Motor neuron (in vitro differentiated cells): ENCODE results near the gene ISG15. TPM values are rescaled to one million over a fixed set of nuclear protein-coding genes. Genes with fewer than 3 reads are reported as not detected.
"Not testable (repeated sequence)": the region's sequence is repeated elsewhere in the genome, so short reads cannot be mapped to it uniquely, and the experiment has no call there.

Experiments used
- ATAC-seq, 8 experiments: fragments of 200-7000 bp; cut with Tn5 transposase; replicated peaks in 6 of 8; 2 replicates each; pipeline ENCODE4 v1.8.0; 2021; ENCODE audit warnings: mild to moderate bottlenecking in 8 of 8, moderate library complexity in 8 of 8
- H3K27ac ChIP-seq, 2 donors: fragments of 250-450 bp; sonication (Bioruptor Pico); 2 replicates each; pipeline ENCODE4 v1.9.0; 2021; ENCODE audit warnings: antibody characterized with exemption in 2 of 2, mild to moderate bottlenecking in 2 of 2, moderate library complexity in 1 of 2
- H3K4me1 ChIP-seq, 2 donors: fragments of 250-450 bp; sonication (Bioruptor Pico); replicated peaks in 1 of 2; 2 replicates each; pipeline ENCODE4 v1.6.1; 2021; ENCODE audit warnings: antibody characterized with exemption in 2 of 2, mild to moderate bottlenecking in 2 of 2, moderate library complexity in 1 of 2
- H3K4me3 ChIP-seq, 5 donors: fragments of 250-450 bp; sonication (Bioruptor Pico); 2 replicates each; pipeline ENCODE4 v1.9.0; 2021; ENCODE audit warnings: antibody characterized with exemption in 5 of 5, mild to moderate bottlenecking in 5 of 5, moderate library complexity in 4 of 5
- WGBS, 10 experiments: fragments of 450-650 bp; shearing (Covaris generic); methylation state at CpG; one replicate each; pipeline ENCODE4 v1.0.0; 2022; 5-methylcytosine and 5-hydroxymethylcytosine counted together
- in situ Hi-C, 9 experiments: fragments of 400-800 bp; cut with MboI; loops; one replicate each; pipeline ENCODE4 v1.15.0; 2021; ENCODE audit warnings: low sequenced_read_pairs in 9 of 9, low pct_unique_long_range_greater_than_20kb in 2 of 9; ENCODE audit not compliant: unreplicated experiment in 9 of 9
- total RNA-seq, 8 experiments: library from RNA; unstranded; fragments of 300-600 nt; gene quantifications; 2 replicates each; pipeline versions ENCODE4 v1.2.3 to v1.2.4, GENCODE V29; 2022

ISG15 gene
- total RNA-seq, 8 experiments from 2014 or later, result 18.6 to 398 (median 26.2) TPM

GRCh38 chr1:1011396-1011949, 1.8 kb upstream of the ISG15 start:
- ATAC-seq, result no peak
- H3K27ac ChIP-seq, result no peak overlapping the region
- in situ Hi-C loops, result loop anchor here in 2 of 9 experiments (25.0 kb wide), 1 partner anchor 251 kb away; the partner anchor contains the start of gene UBE2J2 (in 2 of the 2)
- H3K4me1 ChIP-seq, result peaks cover 23 to 27% of the 10 kb centered on the region in 2 donors
- no peak overlapping the region for H3K4me3 ChIP-seq
- WGBS, 10 experiments, result 75 to 100% (median 96%) methylated on average over 1 to 11 of the region's 14 CpGs; no CpG with 5 or more reads in 2 of the 10 experiments

- peaks cover 18 to 23% of the 10 kb centered on the region in 2 donors for H3K4me1 ChIP-seq
- H3K27ac ChIP-seq, result not testable (repeated sequence)
- peak overlapping the region in 2 of 5 donors; percentile 29 to 34 for H3K4me3 ChIP-seq
- ATAC-seq, result peak in 1 of 8 experiments; percentile 5
- in situ Hi-C loops, result loop anchor here in 2 of 9 experiments (25.0 kb wide), 1 partner anchor 250 kb away; the partner anchor contains the start of gene UBE2J2 (in 2 of the 2)
- WGBS, 10 experiments, result 12 to 93% (median 79%) methylated on average over 1 to 13 of the region's 13 CpGs; no CpG with 5 or more reads in 2 of the 10 experiments
Observed at GRCh38 chr1:1012736-1013104, 577 bp upstream of the ISG15 start.

GRCh38 chr1:1013922-1014648, 788 bp downstream of the ISG15 start:
- peaks cover 18 to 25% of the 10 kb centered on the region in 2 donors for H3K4me1 ChIP-seq
- in situ Hi-C loops, result loop anchor here in 2 of 9 experiments (25.0 kb wide), 1 partner anchor 248 kb away; the partner anchor contains the start of gene UBE2J2 (in 2 of the 2)

GRCh38 chr1:1014799-1015681, 1.7 kb downstream of the ISG15 start:
- in situ Hi-C loops, result loop anchor here in 2 of 9 experiments (25.0 kb wide), 1 partner anchor 247 kb away; the partner anchor contains the start of gene UBE2J2 (in 2 of the 2)
- Histone ChIP-seq H3K4me1 (peaks cover 18 to 26% of the 10 kb centered on the region in 2 donors), H3K4me3 (no peak overlapping the region), H3K27ac (no peak overlapping the region)
- 60 to 90% (median 77%) methylated on average over 2 to 11 of the region's 20 CpGs; no CpG with 5 or more reads in 4 of the 10 experiments for WGBS, 10 experiments
- peak in 1 of 8 experiments; percentile 0 for ATAC-seq

More at GRCh38 chr1:1013922-1014648, 788 bp downstream of the ISG15 start:
- 20 to 80% (median 50%) methylated on average over 1 to 15 of the region's 41 CpGs; no CpG with 5 or more reads in 3 of the 10 experiments for WGBS, 10 experiments
- Histone ChIP-seq H3K4me3 (peak overlapping the region in 3 of 5 donors; percentile 29 to 34 (median 32)), H3K27ac (no peak overlapping the region)
- peak in 6 of 8 experiments; percentile 2 to 23 (median 17) for ATAC-seq

- in situ Hi-C loops, result loop anchor here in 2 of 9 experiments (25.0 kb wide), 1 partner anchor 245 kb away; the partner anchor contains the start of gene UBE2J2 (in 2 of the 2)
- not testable (repeated sequence) for ATAC-seq, H3K4me3 ChIP-seq, H3K27ac ChIP-seq
- H3K4me1 ChIP-seq, result peaks cover 35 to 38% of the 10 kb centered on the region in 2 donors
- WGBS, 10 experiments, result 40 to 100% (median 90%) methylated on average over 1 to 6 of the region's 17 CpGs; no CpG with 5 or more reads in 3 of the 10 experiments
Observed at GRCh38 chr1:1017397-1018320, 4.4 kb downstream of the ISG15 start.

- ATAC-seq, H3K4me3 ChIP-seq, H3K27ac ChIP-seq: not testable (repeated sequence)
- H3K4me1 ChIP-seq, result peaks cover 33 to 38% of the 10 kb centered on the region in 2 donors
- in situ Hi-C loops, result loop anchor here in 2 of 9 experiments (25.0 kb wide), 1 partner anchor 244 kb away; the partner anchor contains the start of gene UBE2J2 (in 2 of the 2)
- WGBS, 10 experiments, result 95 to 100% methylated on average over 4 to 5 of the region's 26 CpGs; no CpG with 5 or more reads in 8 of the 10 experiments
Observed at GRCh38 chr1:1018321-1018685, 5.0 kb downstream of the ISG15 start.

GRCh38 chr1:1019122-1019999, 6.1 kb downstream of the ISG15 start:
- peak; percentile 75 to 83 (median 80) for ATAC-seq
- in situ Hi-C loops, result loop anchor here in 2 of 9 experiments (25.0 kb wide), 1 partner anchor 243 kb away; the partner anchor contains the start of gene UBE2J2 (in 2 of the 2)
- 25 to 60% (median 58%) methylated on average over 1 to 6 of the region's 91 CpGs; no CpG with 5 or more reads in 6 of the 10 experiments for WGBS, 10 experiments
- Histone ChIP-seq H3K4me3 (peak overlapping the region; percentile 68 to 91 (median 81)), H3K4me1 (peaks cover 27% of the 10 kb centered on the region in 2 donors), H3K27ac (peak overlapping the region; percentile 94 to 98)

GRCh38 chr1:1020000-1020404, 6.7 kb downstream of the ISG15 start, which contains the start of gene AGRN:
TSS of gene AGRN (plus strand) at chr1:1020120. CDS start at chr1:1020173, 53 bp downstream.
- WGBS, 10 experiments, result 0% methylated on average over 4 of the region's 58 CpGs; no CpG with 5 or more reads in 9 of the 10 experiments
- in situ Hi-C loops, result loop anchor here in 2 of 9 experiments (25.0 kb wide), 1 partner anchor 242 kb away; the partner anchor contains the start of gene UBE2J2 (in 2 of the 2)
- H3K4me1 ChIP-seq, result peaks cover 26 to 27% of the 10 kb centered on the region in 2 donors
- peak within 1 kb of the TSS; percentile 68 to 91 (median 81) for H3K4me3 ChIP-seq
- peak within 1 kb of the TSS; percentile 94 to 98 for H3K27ac ChIP-seq
- peak; percentile 14 to 54 (median 46) for ATAC-seq

- Histone ChIP-seq H3K4me1 (peaks cover 26 to 27% of the 10 kb centered on the region in 2 donors), H3K27ac (peak overlapping the region; percentile 94 to 98), H3K4me3 (peak overlapping the region; percentile 68 to 91 (median 81))
- 0% methylated on average over 1 of the region's 59 CpGs; no CpG with 5 or more reads in 9 of the 10 experiments for WGBS, 10 experiments
- peak; percentile 3 to 25 (median 10) for ATAC-seq
- in situ Hi-C loops, result loop anchor here in 2 of 9 experiments (25.0 kb wide), 1 partner anchor 242 kb away; the partner anchor contains the start of gene UBE2J2 (in 2 of the 2)
Observed at GRCh38 chr1:1020415-1021009, 7.2 kb downstream of the ISG15 start.
